ENCODE measurements around the gene DCP2. TPM values are rescaled to one million over a fixed set of nuclear protein-coding genes. Genes with fewer than 3 reads are reported as not detected.

DCP2 gene
- total RNA-seq, 1 donor from 2014 or later: 39.7 TPM

- Mint-ChIP-seq H3K9me3 (ENCODE audit: unreplicated experiment) (no peaks in the 10 kb centered on the region), H3K27ac (ENCODE audit: unreplicated experiment) (no peak overlapping the region), H3K4me1 (ENCODE audit: unreplicated experiment) (peaks cover 1% of the 10 kb centered on the region), H3K36me3 (ENCODE audit: unreplicated experiment) (peaks cover 30% of the 10 kb centered on the region), H3K27me3 (ENCODE audit: unreplicated experiment) (no peaks in the 10 kb centered on the region), H3K4me3 (ENCODE audit: unreplicated experiment) (no peak overlapping the region)
- no peak for DNase-seq (ENCODE audit: extremely low spot score, unreplicated experiment)
- no peak for TF ChIP-seq CTCF (IDR thresholded peaks at IDR 0.05)
Observed at GRCh38 chr5:113020461-113021273, 44.1 kb downstream of the DCP2 start.

GRCh38 chr5:113022661-113023060, 46.1 kb downstream of the DCP2 start:
- Mint-ChIP-seq H3K27me3 (ENCODE audit: unreplicated experiment) (no peaks in the 10 kb centered on the region), H3K27ac (ENCODE audit: unreplicated experiment) (no peak overlapping the region)

GRCh38 chr5:113024076-113024697, 47.6 kb downstream of the DCP2 start:
- Mint-ChIP-seq H3K4me1 (ENCODE audit: unreplicated experiment) (peaks cover 1% of the 10 kb centered on the region), H3K27ac (ENCODE audit: unreplicated experiment) (no peak overlapping the region), H3K36me3 (ENCODE audit: unreplicated experiment) (peaks cover 31% of the 10 kb centered on the region), H3K27me3 (ENCODE audit: unreplicated experiment) (no peaks in the 10 kb centered on the region), H3K9me3 (ENCODE audit: unreplicated experiment) (no peaks in the 10 kb centered on the region), H3K4me3 (ENCODE audit: unreplicated experiment) (no peak overlapping the region)
- TF ChIP-seq CTCF (IDR thresholded peaks at IDR 0.05): no peak
- DNase-seq (ENCODE audit: extremely low spot score, unreplicated experiment): no peak

More at GRCh38 chr5:113022661-113023060, 46.1 kb downstream of the DCP2 start:
- Mint-ChIP-seq H3K36me3 (ENCODE audit: unreplicated experiment) (peaks cover 38% of the 10 kb centered on the region), H3K4me1 (ENCODE audit: unreplicated experiment) (peaks cover 1% of the 10 kb centered on the region), H3K9me3 (ENCODE audit: unreplicated experiment) (no peaks in the 10 kb centered on the region), H3K4me3 (ENCODE audit: unreplicated experiment) (no peak overlapping the region)
- no peak for DNase-seq (ENCODE audit: extremely low spot score, unreplicated experiment)
- TF ChIP-seq CTCF (IDR thresholded peaks at IDR 0.05): no peak

- TF ChIP-seq CTCF (IDR thresholded peaks at IDR 0.05): no peak
- Mint-ChIP-seq H3K4me3 (ENCODE audit: unreplicated experiment) (no peak overlapping the region), H3K36me3 (ENCODE audit: unreplicated experiment) (peaks cover 33% of the 10 kb centered on the region), H3K4me1 (ENCODE audit: unreplicated experiment) (peaks cover 11% of the 10 kb centered on the region), H3K27ac (ENCODE audit: unreplicated experiment) (no peak overlapping the region), H3K27me3 (ENCODE audit: unreplicated experiment) (no peaks in the 10 kb centered on the region), H3K9me3 (ENCODE audit: unreplicated experiment) (no peaks in the 10 kb centered on the region)
- no peak for DNase-seq (ENCODE audit: extremely low spot score, unreplicated experiment)
Observed at GRCh38 chr5:113025596-113025995, 49.0 kb downstream of the DCP2 start.

GRCh38 chr5:113026211-113026610, 49.6 kb downstream of the DCP2 start:
- DNase-seq (ENCODE audit: extremely low spot score, unreplicated experiment): no peak
- Mint-ChIP-seq H3K36me3 (ENCODE audit: unreplicated experiment) (peaks cover 33% of the 10 kb centered on the region), H3K4me3 (ENCODE audit: unreplicated experiment) (no peak overlapping the region), H3K9me3 (ENCODE audit: unreplicated experiment) (no peaks in the 10 kb centered on the region), H3K27me3 (ENCODE audit: unreplicated experiment) (no peaks in the 10 kb centered on the region), H3K4me1 (ENCODE audit: unreplicated experiment) (peaks cover 11% of the 10 kb centered on the region), H3K27ac (ENCODE audit: unreplicated experiment) (no peak overlapping the region)
- TF ChIP-seq CTCF (IDR thresholded peaks at IDR 0.05): no peak

All from osteocyte (in vitro differentiated cells).